K562 (cell line): ENCODE data around the gene GOLPH3. TPM values are rescaled to one million over a fixed set of nuclear protein-coding genes. Genes with fewer than 3 reads are reported as not detected.
A peak's percentile ranks its signal among the peaks of the same experiment; 100 is the strongest.

Source experiments
- ATAC-seq: fragments of 200-7000 bp; cut with Tn5 transposase; 3 replicates; pipeline ENCODE4 v1.9.1; 2020; ENCODE audit warnings: moderate library complexity
- BruUV-seq: library from RNA; stranded (reverse); fragments of 400-500 nt; replicated peaks from 2 replicates; lab custom pipeline; 2021; lab: Mats Ljungman, UMichigan
- CTCF ChIA-PET: fragments of 300-600 bp; formaldehyde crosslinking; extraction: SDS; loops from one replicate; lab custom pipeline; 2021; ENCODE audit warnings: low intra/inter-chr PET ratio; lab: Yijun Ruan, JAX
- POLR2A ChIA-PET: fragments of 300-600, 350-650 bp; sonication (Branson Sonifier 250); formaldehyde crosslinking; extraction: SDS; loops from one replicate; lab custom pipeline; 2021; ENCODE audit warnings: antibody characterized with exemption, inconsistent platforms; lab: Yijun Ruan, JAX
- DNase-seq, 4 experiments: peaks; one replicate each; pipeline versions ENCODE4 v3.0.0 to v3.0.0-alpha.2; 2011 to 2018; ENCODE audit warnings: low spot score in 3 of 4, mixed read lengths in 3 of 4; ENCODE audit errors: extremely low read depth in 1 of 4
- FAIRE-seq: peaks from 2 replicates; lab custom pipeline; 2011; peaks lifted over from hg19 to GRCh38; lab: Jason Lieb, UNC
- H2AFZ ChIP-seq: 2 replicates; pipeline ENCODE4 v1.6.0; 2011; ENCODE audit warnings: low read depth, low read length, control low read depth, inconsistent platforms
- H3K27ac ChIP-seq: fragments of 200-600 bp; 3 replicates; pipeline ENCODE4 v1.8.0; 2011; ENCODE audit warnings: low read depth, mild to moderate bottlenecking, control low read depth, inconsistent platforms, low read length, moderate library complexity, mixed read lengths; ENCODE audit errors: extremely low read depth
- H3K27me3 ChIP-seq, 2 experiments: fragments of 300-600 bp in 1 of 2; 2 replicates in 1 of 2; 3 replicates in 1 of 2; pipeline versions ENCODE4 v1.6.0 to v1.8.0; 2011; ENCODE audit warnings: inconsistent platforms in 2 of 2, low read length in 2 of 2, mild to moderate bottlenecking in 1 of 2, mixed read lengths in 1 of 2, moderate library complexity in 1 of 2; ENCODE audit not compliant: control insufficient read depth in 2 of 2, insufficient read depth in 2 of 2
- H3K36me3 ChIP-seq: fragments of 300-600 bp; 3 replicates; pipeline ENCODE4 v1.8.0; 2011; ENCODE audit warnings: mild to moderate bottlenecking, low read length, inconsistent platforms; ENCODE audit not compliant: control insufficient read depth, insufficient read depth
- H3K4me1 ChIP-seq, 2 experiments: fragments of 200-600 bp in 1 of 2; replicated peaks in 1 of 2; 2 replicates in 1 of 2; 3 replicates in 1 of 2; pipeline versions ENCODE4 v1.5.1 to v1.8.0; 2011; ENCODE audit warnings: inconsistent platforms in 2 of 2, low read length in 2 of 2, mild to moderate bottlenecking in 1 of 2, mixed read lengths in 1 of 2, moderate library complexity in 1 of 2; ENCODE audit not compliant: control insufficient read depth in 2 of 2, insufficient read depth in 2 of 2
- H3K4me2 ChIP-seq: 2 replicates; pipeline ENCODE4 v1.6.1; 2011; ENCODE audit warnings: low read length, control low read depth, inconsistent platforms, mixed read lengths; ENCODE audit not compliant: insufficient read depth
- H3K4me3 ChIP-seq: fragments of 200-600 bp; sonication (generic), shearing (Covaris generic); 2 replicates; pipeline ENCODE4 v1.5.1; 2016; ENCODE audit warnings: control low read depth, inconsistent platforms
- H3K79me2 ChIP-seq: fragments of 200-600 bp; 3 replicates; pipeline ENCODE4 v1.8.0; 2011; ENCODE audit warnings: low read length, inconsistent platforms; ENCODE audit not compliant: control insufficient read depth, insufficient read depth
- H3K9ac ChIP-seq, 2 experiments: 2 replicates each; pipeline versions ENCODE4 v1.6.0 to v1.6.1; 2011; ENCODE audit warnings: low read depth in 2 of 2, low read length in 2 of 2, control low read depth in 1 of 2, inconsistent platforms in 1 of 2, mild to moderate bottlenecking in 1 of 2, mixed read lengths in 1 of 2; ENCODE audit not compliant: insufficient read depth in 1 of 2
- H3K9me1 ChIP-seq: one replicate; pipeline ENCODE4 v1.6.0; 2011; ENCODE audit warnings: inconsistent platforms, mild to moderate bottlenecking, low read length, moderate library complexity; ENCODE audit not compliant: control insufficient read depth, insufficient read depth
- H3K9me3 ChIP-seq: replicated peaks from 2 replicates; pipeline ENCODE4 v1.5.1; 2011; ENCODE audit warnings: low read depth, low read length, inconsistent platforms; ENCODE audit not compliant: control insufficient read depth, insufficient read depth
- H4K20me1 ChIP-seq: replicated peaks from 2 replicates; pipeline ENCODE4 v1.6.1; 2011; ENCODE audit warnings: low read length, inconsistent platforms, mixed read lengths; ENCODE audit not compliant: control insufficient read depth, insufficient read depth
- CAMTA2 ChIP-seq: fragments of 250-450 bp; sonication (Bioruptor Pico); conservative IDR thresholded peaks from 2 replicates; pipeline ENCODE4 v1.5.1; 2022
- CHCHD3 ChIP-seq: fragments of 250-450 bp; sonication (Bioruptor Pico); IDR thresholded peaks from 2 replicates; pipeline ENCODE4 v2.1.2; 2022; ENCODE audit warnings: mild to moderate bottlenecking
- HNRNPL ChIP-seq: fragments of 200-400 bp; formaldehyde crosslinking; IDR thresholded peaks from 2 replicates; pipeline ENCODE4 v1.6.1; 2017; ENCODE audit warnings: low read depth, mild to moderate bottlenecking, low read length
- KHSRP ChIP-seq: fragments of 450-650 bp; IDR thresholded peaks from 2 replicates; pipeline ENCODE4 v1.6.1; 2017
- ZNF146 ChIP-seq: IDR thresholded peaks from one replicate; pipeline ENCODE4 v1.6.1; 2018; ENCODE audit warnings: missing compliant biosample characterization; ENCODE audit not compliant: unreplicated experiment
- ZNF395 ChIP-seq: fragments of 200-800 bp; sonication (Bioruptor generic); IDR thresholded peaks from 2 replicates; pipeline ENCODE4 v1.6.1; 2017; ENCODE audit warnings: missing genetic modification characterization, missing compliant biosample characterization
- WGBS: fragments of 100-300 bp; shearing (Covaris generic); methylation state at CpG from one replicate; pipeline ENCODE4 v1.1.6; 2016; ENCODE audit warnings: low coverage, mixed read lengths; ENCODE audit not compliant: insufficient coverage; ENCODE audit errors: missing lambda C conversion rate; 5-methylcytosine and 5-hydroxymethylcytosine counted together
- in situ Hi-C: fragments of 300-500 bp; cut with MboI; formaldehyde crosslinking; loops from 4 replicates; pipeline ENCODE4 v1.15.0; 2018; ENCODE audit warnings: inconsistent platforms, mixed read lengths
- intact Hi-C: fragments of 100-400 bp; cut with micrococcal nuclease; formaldehyde crosslinking; loops from 2 replicates; pipeline ENCODE4 v1.14.2; 2022
- polyA plus RNA-seq, 8 experiments: library from polyadenylated mRNA; depleted of rRNA in 4 of 8; stranded (reverse) in 5 of 8; unstranded in 3 of 8; fragments of >200 nt; fragmentation: Nextera tagmentation in 2 of 8; fragmentation: Illumina TruSeq in 1 of 8; extraction: Ambion mirVana in 2 of 8; extraction: Trizol in 1 of 8; gene quantifications; 2 replicates each; pipeline versions ENCODE4 v1.2.1 to v1.2.3, GENCODE V29; 2011 to 2014; ENCODE audit warnings: inconsistent platforms in 1 of 8, missing spikeins in 1 of 8
- total RNA-seq, 7 experiments: library from RNA; depleted of rRNA in 6 of 7; stranded (reverse); fragments of >200 nt in 6 of 7; fragmentation: Illumina TruSeq in 2 of 7; extraction: Trizol in 2 of 7; gene quantifications; 2 replicates each; pipeline versions ENCODE4 v1.2.1 to v1.2.3, GENCODE V29; 2011 to 2021; ENCODE audit warnings: low replicate concordance in 1 of 7

Gene GOLPH3
- total and polyA plus RNA-seq, 9 of the 15 experiments (the other 6 are each of a cell fraction or from before 2014, with no cell fraction given), result 18.8 to 94.6 (median 55.1) TPM

DNA sequence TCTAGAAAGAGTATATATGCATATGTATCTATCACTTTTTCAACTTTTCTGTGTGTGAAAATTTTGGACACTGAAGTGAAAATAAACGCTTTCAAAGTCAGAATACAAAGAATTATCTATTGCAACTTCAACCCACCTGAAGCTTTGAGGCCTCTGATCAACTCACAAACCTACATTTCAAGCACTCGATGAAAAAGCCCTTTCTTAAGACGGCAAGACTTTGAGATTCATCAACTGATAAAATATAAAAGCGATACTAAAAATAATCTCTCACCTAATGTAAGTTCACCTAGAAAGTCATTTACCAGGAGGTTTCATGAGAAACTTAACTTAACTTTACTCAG, 1.2 kb downstream of the GOLPH3 start:
- ChIA-PET POLR2A (interaction anchor here (0.6 to 7.6 kb wide), 6 partner anchors 9 to 27 kb away, joined by 3 to 51 read pairs (median 11); no protein-coding TSS in a partner anchor), CTCF (no interaction called here)
- no peak for TF ChIP-seq HNRNPL
- TF ChIP-seq KHSRP, result no peak
- 0 out of 2 replicates have a peak, but pooled peaks have one; percentile 57 for TF ChIP-seq ZNF395 (CRISPR knock-in tag)
- no peak for TF ChIP-seq CAMTA2 (CRISPR knock-in tag)
- TF ChIP-seq CHCHD3 (CRISPR knock-in tag), result no peak
- no peak for TF ChIP-seq ZNF146 (CRISPR knock-in tag)
- no TSS peak for BruUV-seq
- peaks cover 4 to 13% of the 10 kb centered on the region in 2 experiments for H3K4me1 ChIP-seq
- under 1% methylated on average over 4 of the region's 4 CpGs for WGBS
- 0 out of 2 replicates have a peak, but pooled peaks cover 7% of the 10 kb centered on the region for H4K20me1 ChIP-seq
- peak overlapping the region; percentile 81 for H3K4me3 ChIP-seq
- ATAC-seq, result no peak
- intact Hi-C loops (no loop called here), in situ Hi-C loops (no loop called here)
- H3K36me3 ChIP-seq, result peaks cover 42% of the 10 kb centered on the region
- no peaks in the 10 kb centered on the region for H3K9me1 ChIP-seq
- FAIRE-seq, result no peak
- DNase-seq, result peak in 1 of 4 experiments; percentile 26
- peak overlapping the region; percentile 98 for H3K27ac ChIP-seq
- H3K27me3 ChIP-seq, result no peaks in the 10 kb centered on the region
- peak overlapping the region; percentile 14; the same call in 1 of the 2 replicates for H2AFZ ChIP-seq
- peak overlapping the region; percentile 96 to 97 for H3K9ac ChIP-seq
- no peaks in the 10 kb centered on the region for H3K9me3 ChIP-seq
- peak overlapping the region; percentile 89 for H3K4me2 ChIP-seq
- H3K79me2 ChIP-seq, result peaks cover 74% of the 10 kb centered on the region
